HG02938 (cell line): Measurements from ENCODE around the gene MYO3B.

Experiments used
- ATAC-seq: cut with Tn5 transposase; IDR thresholded peaks from one replicate; pipeline ENCODE4 v1.9.1; 2021; ENCODE audit warnings: mild to moderate bottlenecking, moderate library complexity; ENCODE audit not compliant: unreplicated experiment

Gene MYO3B

GRCh38 chr2:170162271-170162632 lies 15.7 kb upstream of the MYO3B start:
- ATAC-seq = no peak

GRCh38 chr2:170163411-170164065 lies 14.4 kb upstream of the MYO3B start:
- ATAC-seq = no peak

- no peak for ATAC-seq
Measured at GRCh38 chr2:170165129-170165528, 12.8 kb upstream of the MYO3B start.

DNA sequence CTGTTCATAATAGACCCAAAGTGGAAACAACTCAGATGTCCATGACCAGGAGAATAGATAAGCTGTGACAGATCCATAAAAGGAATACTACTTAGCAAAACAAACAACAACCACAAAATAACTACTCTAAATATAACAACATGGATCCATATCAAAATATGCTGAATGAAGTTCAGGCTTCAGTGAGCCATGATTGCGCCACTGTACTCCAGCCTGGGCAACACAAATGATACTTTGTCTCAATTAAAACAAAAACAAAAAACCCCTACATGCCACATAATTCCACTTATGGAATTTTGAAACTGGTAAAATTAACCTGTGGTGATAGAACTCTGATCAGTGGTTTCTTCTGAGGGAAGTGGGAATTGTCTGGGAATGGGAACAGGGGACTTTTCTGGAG lies 11.2 kb upstream of the MYO3B start:
- no peak for ATAC-seq

DNA sequence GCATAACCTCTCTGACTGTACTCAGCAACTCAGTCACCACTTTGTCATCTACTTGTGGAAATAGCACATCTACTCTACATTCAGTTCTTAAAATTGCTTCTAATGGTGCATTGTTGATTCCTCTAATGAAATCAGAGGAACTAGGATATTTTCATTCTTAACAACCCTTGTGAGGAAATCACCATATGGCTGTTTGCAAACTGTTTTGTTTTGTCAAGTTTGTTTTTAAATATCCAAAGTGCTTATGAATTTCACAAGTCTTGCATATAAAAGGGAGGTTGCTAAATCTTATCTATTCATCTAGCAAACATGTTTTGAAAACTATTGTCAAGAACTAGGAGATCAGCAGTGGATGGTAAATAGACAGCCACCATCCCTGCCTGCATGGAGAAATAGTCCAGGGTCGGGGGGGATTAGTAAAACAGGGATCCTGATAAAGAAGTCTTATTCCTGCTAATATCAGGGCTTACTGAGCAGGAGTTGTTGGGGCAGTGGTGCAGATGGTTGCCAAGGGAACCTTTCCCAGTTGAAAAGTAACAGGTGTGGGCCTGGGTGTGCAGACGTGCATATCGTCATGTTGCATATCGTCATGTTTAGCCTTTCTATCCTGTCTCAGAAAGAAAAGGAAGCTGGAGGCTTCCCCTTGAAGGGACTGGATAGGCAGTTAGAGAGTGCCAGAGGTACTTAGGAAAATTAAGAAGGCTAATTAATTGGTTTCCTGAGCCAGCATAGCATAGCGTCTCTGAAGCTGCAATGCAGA lies 7.5 kb upstream of the MYO3B start:
- ATAC-seq = no peak

DNA sequence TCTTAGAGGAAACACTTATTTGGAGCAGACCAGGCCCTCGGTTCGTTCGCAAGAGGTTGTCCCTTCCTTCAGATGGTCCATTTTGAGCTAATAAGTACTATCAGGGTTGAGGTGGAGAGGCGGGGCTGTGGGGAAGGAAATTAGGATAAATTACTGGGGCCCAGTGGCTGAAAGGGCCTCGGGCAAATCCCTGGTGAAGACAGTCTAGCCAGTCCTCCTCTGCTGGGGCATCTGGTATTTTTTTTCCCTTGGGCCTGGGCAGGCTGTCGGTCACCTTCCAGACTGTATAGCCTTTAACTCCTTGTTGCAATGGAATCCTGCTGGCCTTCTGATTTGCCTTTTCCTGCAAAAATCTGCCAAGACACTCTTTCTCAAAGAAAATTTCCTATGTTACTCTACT lies 1.7 kb upstream of the MYO3B start:
- no peak for ATAC-seq

- peak; percentile 71 for ATAC-seq
Measured at GRCh38 chr2:170180031-170180566, 2.2 kb downstream of the MYO3B start.

GRCh38 chr2:170181602-170182001 lies 3.7 kb downstream of the MYO3B start:
- no peak for ATAC-seq

DNA sequence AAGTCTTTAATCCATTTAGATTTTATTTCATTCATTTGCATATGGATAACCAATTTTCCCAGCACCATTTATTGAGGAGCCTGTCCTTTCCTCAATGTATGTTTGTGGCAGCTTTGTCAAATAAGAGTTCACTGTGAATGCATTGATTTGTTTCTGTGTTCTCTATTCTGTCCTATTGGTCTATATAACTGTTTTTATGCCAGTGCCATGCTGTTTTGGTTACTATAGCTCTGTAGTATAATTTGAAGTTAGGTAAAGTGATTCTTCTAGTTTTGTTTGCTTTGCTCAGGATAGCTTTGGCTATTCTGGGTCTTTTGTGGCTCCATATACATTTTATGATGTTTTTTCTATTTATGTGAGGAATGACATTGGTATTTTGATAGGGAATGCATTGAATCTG lies 7.4 kb downstream of the MYO3B start:
- no peak for ATAC-seq

DNA sequence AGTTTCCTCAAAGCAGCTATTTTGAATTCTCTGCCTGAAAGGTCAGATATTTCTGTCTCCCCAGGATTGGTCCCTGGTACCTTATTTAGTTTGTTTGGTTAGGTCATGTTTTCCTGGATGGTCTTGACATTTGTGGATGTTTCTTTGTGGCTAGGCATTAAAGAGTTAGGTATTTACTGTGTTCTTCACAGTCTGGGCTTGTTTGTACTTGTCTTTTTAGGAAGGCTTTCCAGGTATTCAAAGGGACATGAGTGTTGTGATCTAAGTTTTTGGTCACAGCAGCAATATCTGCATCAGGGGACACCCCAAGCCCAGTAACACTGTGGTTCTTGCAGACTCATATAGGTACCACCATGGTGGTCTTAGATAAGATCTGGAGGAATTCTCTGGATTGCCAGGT lies 11.8 kb downstream of the MYO3B start:
- ATAC-seq = no peak

- ATAC-seq = no peak
Measured at GRCh38 chr2:170190172-170190571, 12.2 kb downstream of the MYO3B start.

DNA sequence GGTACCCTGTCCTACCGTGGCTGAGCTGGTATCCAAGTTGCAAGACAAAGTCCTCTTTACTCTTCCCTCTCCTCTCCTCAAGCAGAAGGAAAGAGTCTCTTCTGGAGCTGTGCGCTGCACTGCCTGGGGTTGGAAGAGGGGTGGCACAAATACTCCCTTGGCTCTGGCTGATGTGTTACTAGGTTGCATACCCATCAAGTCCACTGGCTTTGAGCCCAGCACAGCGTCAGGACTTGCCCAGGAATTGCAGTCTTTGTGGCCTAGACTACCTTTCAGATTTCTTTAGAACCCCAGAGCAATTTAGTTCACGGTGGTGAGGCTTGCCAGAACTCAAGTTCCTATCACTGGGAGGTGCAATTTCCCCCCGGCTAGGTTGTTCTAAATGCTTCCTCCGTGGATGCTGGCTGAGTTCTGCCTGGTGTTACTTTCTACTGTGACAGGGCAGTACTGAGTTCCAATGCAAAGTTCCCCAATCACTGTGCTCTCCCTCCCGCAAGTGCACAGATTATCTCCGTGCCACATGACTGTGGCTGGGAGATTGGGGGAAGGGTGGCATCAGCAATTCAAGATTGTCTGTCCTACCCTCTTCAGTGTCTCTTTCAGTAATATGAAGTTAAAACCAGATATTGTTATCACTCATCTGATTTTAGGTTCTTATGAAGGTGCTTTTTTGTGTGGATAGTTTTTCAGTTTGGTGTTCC lies 13.4 kb downstream of the MYO3B start:
- ATAC-seq = no peak

DNA sequence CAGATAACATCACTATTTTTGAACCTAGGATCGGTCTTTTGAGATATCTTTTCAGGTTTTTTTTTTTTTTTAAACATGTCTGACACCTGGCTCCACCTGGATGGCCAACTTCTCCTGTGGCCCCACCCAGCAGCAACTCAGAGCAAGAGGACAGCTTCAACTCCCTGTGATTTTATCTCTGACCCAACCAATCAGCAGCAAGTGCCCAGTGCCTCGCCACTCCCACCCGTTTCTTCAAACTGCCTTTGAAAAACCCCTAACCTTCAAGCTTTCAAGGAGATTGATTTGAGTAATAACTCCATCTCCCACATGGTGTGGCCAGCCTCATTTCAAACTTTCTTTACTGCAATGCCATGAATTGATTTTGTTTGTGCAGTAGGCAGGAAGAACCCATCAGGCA lies 19.0 kb downstream of the MYO3B start:
- ATAC-seq = no peak

DNA sequence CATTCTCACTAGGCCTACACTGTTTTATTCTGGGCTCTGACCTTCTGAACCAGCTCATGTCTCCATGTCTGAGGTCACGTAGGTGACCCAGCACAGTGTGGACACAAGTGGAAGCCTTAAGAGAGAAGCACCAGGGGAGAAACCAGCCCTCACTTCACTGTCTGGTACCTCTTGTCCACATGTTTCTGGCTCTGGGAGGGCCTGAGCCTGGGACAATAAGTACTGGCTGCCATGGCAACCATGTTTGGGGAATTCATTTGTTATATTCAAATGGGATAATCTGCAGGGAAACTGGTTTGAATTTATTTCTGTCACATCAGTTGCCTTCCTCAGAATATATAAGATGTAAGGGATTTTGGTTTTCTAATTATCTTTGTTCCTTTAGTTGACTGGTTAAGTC lies 23.3 kb downstream of the MYO3B start:
- no peak for ATAC-seq

- ATAC-seq = no peak
Measured at GRCh38 chr2:170201734-170202393, 23.9 kb downstream of the MYO3B start.

DNA sequence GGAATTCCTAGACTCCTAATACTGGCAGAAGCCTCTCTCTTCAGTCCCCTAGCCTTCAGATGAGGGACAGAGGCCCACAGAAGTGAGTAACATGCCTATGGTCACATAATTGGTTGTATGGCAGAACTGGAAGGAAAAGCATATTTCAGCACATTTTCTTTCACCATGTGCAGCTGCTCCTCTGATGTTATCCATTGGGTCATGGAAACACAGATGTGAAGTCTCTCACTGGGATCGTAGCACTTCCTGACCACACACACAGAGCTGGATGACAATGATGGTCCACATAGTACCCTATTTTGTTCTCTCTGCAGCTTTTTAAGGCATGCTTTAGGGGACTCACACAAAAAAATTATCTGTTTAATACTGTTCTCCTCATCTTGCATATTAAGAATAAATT lies 24.5 kb downstream of the MYO3B start:
- no peak for ATAC-seq

DNA sequence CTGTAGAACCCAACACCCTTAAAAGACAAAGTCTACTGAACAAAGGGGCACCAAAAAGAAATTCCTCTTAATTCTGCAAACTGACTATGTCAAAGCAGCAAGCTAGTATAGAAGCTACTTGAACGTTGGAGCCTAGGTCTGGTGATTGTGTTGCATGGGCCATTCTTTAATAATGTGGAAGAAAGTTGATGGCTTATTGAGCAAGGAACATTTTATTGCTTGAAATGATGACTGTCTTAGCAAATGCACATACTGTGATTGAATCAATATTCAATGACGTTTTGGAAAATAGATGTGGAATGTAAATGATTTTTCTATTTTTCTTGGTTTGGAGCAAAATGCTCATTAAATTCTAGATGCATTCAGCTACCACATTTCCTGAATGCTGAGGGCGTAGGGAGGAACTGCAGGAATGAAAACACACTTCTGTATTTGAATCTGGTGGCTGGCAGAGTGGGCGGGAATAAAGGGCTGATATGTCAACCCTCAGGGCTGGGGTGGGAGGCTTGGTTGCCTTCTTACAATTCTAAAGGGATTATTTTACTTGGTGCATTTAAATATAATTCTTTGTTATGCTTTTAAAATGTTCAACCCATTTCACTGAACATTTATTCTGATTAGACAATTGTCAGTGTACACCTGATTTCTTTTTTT lies 26.5 kb downstream of the MYO3B start:
- no peak for ATAC-seq

GRCh38 chr2:170206246-170206645 lies 28.3 kb downstream of the MYO3B start:
- ATAC-seq = no peak

DNA sequence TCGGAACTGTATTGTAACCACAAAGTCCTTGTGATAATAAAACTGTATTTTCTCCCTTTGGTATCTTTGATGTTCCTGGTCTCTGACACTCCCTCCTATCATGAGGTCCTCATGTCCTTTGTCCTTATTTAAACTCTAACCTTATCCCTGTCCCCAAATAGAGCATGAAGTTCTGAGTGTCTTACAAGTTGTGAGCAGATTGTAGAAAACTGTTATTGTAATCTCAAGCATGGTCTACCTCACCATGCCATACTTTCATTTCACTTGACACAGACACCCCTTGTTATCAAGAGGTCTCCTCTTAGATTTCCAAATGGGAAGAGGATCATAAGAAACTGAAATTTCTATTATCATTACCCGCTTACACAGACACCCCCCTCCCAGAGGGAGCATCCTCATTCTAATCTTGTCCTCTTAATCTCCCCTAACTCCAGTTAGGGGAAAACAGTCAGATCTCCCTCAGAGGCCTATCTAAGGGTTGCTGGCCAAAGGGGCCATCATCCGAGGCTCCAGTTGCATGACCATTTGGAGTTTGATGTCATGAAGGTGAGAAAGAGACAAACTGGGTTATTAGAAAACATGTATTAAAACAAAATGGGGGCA lies 29.0 kb downstream of the MYO3B start:
- no peak for ATAC-seq

DNA sequence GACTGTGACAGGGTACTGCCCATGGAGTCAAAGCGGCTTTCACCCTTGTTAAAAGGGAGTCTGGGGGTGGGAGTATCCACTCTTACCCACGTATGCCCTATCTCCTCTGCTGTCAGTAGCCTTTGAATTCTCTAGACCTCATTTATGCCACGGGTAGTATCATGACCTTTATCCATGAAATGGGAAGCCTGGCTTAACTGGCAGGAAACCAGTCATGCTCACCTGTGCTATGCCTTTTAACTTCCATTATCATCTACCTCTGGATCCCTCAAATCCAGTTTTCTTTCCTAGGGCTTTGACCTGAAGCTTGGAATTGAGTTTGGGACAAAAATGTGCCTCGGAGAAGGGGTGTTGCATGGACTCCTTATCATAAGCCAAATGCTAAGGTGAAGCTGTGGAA lies 30.0 kb downstream of the MYO3B start:
- ATAC-seq = no peak
